H1 (cell line): ENCODE data around the gene ACACA. TPM values are rescaled to one million over a fixed set of nuclear protein-coding genes. Genes with fewer than 3 reads are reported as not detected.

ENCODE experiments used
- CTCF ChIA-PET: fragments of 300-600 bp; sonication (Branson Sonifier 250); formaldehyde crosslinking; loops from one replicate; lab custom pipeline; 2021; ENCODE audit not compliant: partially characterized antibody; lab: Charles Lee
- POLR2A ChIA-PET: fragments of 300-600 bp; sonication (Branson Sonifier 250); formaldehyde crosslinking; loops from one replicate; lab custom pipeline; 2021; ENCODE audit warnings: inconsistent platforms; ENCODE audit not compliant: partially characterized antibody; lab: Charles Lee
- DNase-seq, 2 experiments: peaks; one replicate each; pipeline versions ENCODE4 v3.0.0 to v3.0.0-alpha.2; 2010 to 2022; ENCODE audit warnings: low spot score in 2 of 2, low read depth in 1 of 2, mixed read lengths in 1 of 2
- FAIRE-seq: peaks from 2 replicates; lab custom pipeline; 2011; peaks lifted over from hg19 to GRCh38; lab: Jason Lieb, UNC
- H2AFZ ChIP-seq: 2 replicates; pipeline ENCODE4 v1.8.1; 2012; ENCODE audit warnings: low read length, inconsistent platforms
- H2AK5ac ChIP-seq: 2 replicates; pipeline ENCODE4 v1.6.1; 2013; ENCODE audit warnings: low read depth, low read length
- H2BK120ac ChIP-seq: replicated peaks from 2 replicates; pipeline ENCODE3; 2013; ENCODE audit warnings: low read depth, low read length, inconsistent platforms
- H2BK12ac ChIP-seq: 2 replicates; pipeline ENCODE4 v1.6.1; 2013; ENCODE audit warnings: low read depth, low read length
- H2BK15ac ChIP-seq: 2 replicates; pipeline ENCODE4 v1.6.1; 2013; ENCODE audit warnings: low read length
- H2BK20ac ChIP-seq: 2 replicates; pipeline ENCODE4 v1.6.1; 2013; ENCODE audit warnings: low read length
- H2BK5ac ChIP-seq: 2 replicates; pipeline ENCODE4 v1.6.1; 2013; ENCODE audit warnings: low read depth, low read length
- H3K14ac ChIP-seq: 2 replicates; pipeline ENCODE4 v1.6.1; 2013; ENCODE audit warnings: inconsistent platforms; ENCODE audit not compliant: insufficient read length
- H3K18ac ChIP-seq: 2 replicates; pipeline ENCODE4 v1.6.1; 2013; ENCODE audit warnings: low read length; ENCODE audit errors: extremely low read depth
- H3K23ac ChIP-seq: 2 replicates; pipeline ENCODE4 v1.6.1; 2013; ENCODE audit warnings: inconsistent platforms; ENCODE audit not compliant: insufficient read length
- H3K23me2 ChIP-seq: 2 replicates; pipeline ENCODE4 v1.6.1; 2013; ENCODE audit warnings: low read depth, low read length
- H3K27ac ChIP-seq: 2 replicates; pipeline ENCODE4 v1.6.1; 2011; ENCODE audit warnings: low read depth, low read length, inconsistent platforms
- H3K27me3 ChIP-seq, 4 experiments: replicated peaks in 1 of 4; 1 replicate in 1 of 4; 2 replicates in 3 of 4; pipeline versions ENCODE4 v1.6.1 to v1.8.1; 2011 to 2013; ENCODE audit warnings: low read length in 3 of 4, mild to moderate bottlenecking in 3 of 4, inconsistent platforms in 2 of 4, mixed read lengths in 2 of 4, moderate library complexity in 1 of 4; ENCODE audit not compliant: control insufficient read depth in 3 of 4, insufficient read depth in 3 of 4; ENCODE audit errors: extremely low read depth in 1 of 4
- H3K36me3 ChIP-seq, 4 experiments: 2 replicates each; pipeline versions ENCODE4 v1.6.1 to v1.8.1; 2011 to 2013; ENCODE audit warnings: mild to moderate bottlenecking in 4 of 4, low read length in 3 of 4, moderate library complexity in 2 of 4, control low read depth in 1 of 4, inconsistent platforms in 1 of 4; ENCODE audit not compliant: insufficient read depth in 4 of 4, control insufficient read depth in 2 of 4
- H3K4ac ChIP-seq: replicated peaks from 2 replicates; pipeline ENCODE3; 2013; ENCODE audit warnings: low read length, low read depth, mixed read lengths, inconsistent platforms; ENCODE audit not compliant: insufficient read length
- H3K4me1 ChIP-seq, 4 experiments: replicated peaks in 1 of 4; 1 replicate in 1 of 4; 2 replicates in 3 of 4; pipeline versions ENCODE4 v1.6.1 to v1.8.1; 2011 to 2013; ENCODE audit warnings: low read length in 3 of 4, inconsistent platforms in 2 of 4, mixed read lengths in 1 of 4; ENCODE audit not compliant: insufficient read depth in 4 of 4, control insufficient read depth in 3 of 4
- H3K4me2 ChIP-seq, 2 experiments: 2 replicates each; pipeline versions ENCODE4 v1.6.1 to v1.8.1; 2011 to 2013; ENCODE audit warnings: low read depth in 2 of 2, low read length in 2 of 2, control low read depth in 1 of 2, inconsistent platforms in 1 of 2, mild to moderate bottlenecking in 1 of 2; ENCODE audit not compliant: insufficient read depth in 1 of 2
- H3K4me3 ChIP-seq, 4 experiments: fragments of 200-600, 300-600 bp in 1 of 4; sonication (generic), shearing (Covaris generic), sonication (Bioruptor Twin) in 1 of 4; 2 replicates each; pipeline versions ENCODE4 v1.5.1 to v1.8.1; 2011 to 2016; ENCODE audit warnings: low read length in 4 of 4, low read depth in 3 of 4, control low read depth in 2 of 4, inconsistent platforms in 2 of 4, mild to moderate bottlenecking in 2 of 4, mixed read lengths in 1 of 4, moderate library complexity in 1 of 4; ENCODE audit not compliant: insufficient read depth in 2 of 4; ENCODE audit errors: extremely low read depth in 1 of 4
- H3K56ac ChIP-seq: replicated peaks from 2 replicates; pipeline ENCODE3; 2013; ENCODE audit warnings: low read depth, mild to moderate bottlenecking, mixed read lengths, low read length, inconsistent platforms; ENCODE audit not compliant: insufficient read length
- H3K79me1 ChIP-seq: 2 replicates; pipeline ENCODE4 v1.6.1; 2013; ENCODE audit warnings: low read depth, low read length, control low read depth
- H3K79me2 ChIP-seq, 2 experiments: 2 replicates each; pipeline versions ENCODE4 v1.6.1 to v1.8.1; 2012 to 2013; ENCODE audit warnings: low read length in 2 of 2, mild to moderate bottlenecking in 2 of 2, inconsistent platforms in 1 of 2; ENCODE audit not compliant: insufficient read depth in 2 of 2, control insufficient read depth in 1 of 2
- H3K9ac ChIP-seq, 4 experiments: replicated peaks in 1 of 4; 1 replicate in 1 of 4; 2 replicates in 3 of 4; pipeline versions ENCODE4 v1.6.1 to v1.8.1; 2011 to 2013; ENCODE audit warnings: low read depth in 3 of 4, low read length in 3 of 4, control low read depth in 2 of 4, mild to moderate bottlenecking in 2 of 4, moderate library complexity in 2 of 4, inconsistent platforms in 1 of 4; ENCODE audit errors: extremely low read depth in 1 of 4
- H3K9me3 ChIP-seq, 2 experiments: 2 replicates each; pipeline versions ENCODE4 v1.6.1 to v1.8.1; 2012 to 2013; ENCODE audit warnings: mild to moderate bottlenecking in 2 of 2, moderate library complexity in 2 of 2, control low read depth in 1 of 2, inconsistent platforms in 1 of 2, low read depth in 1 of 2, low read length in 1 of 2, mixed read lengths in 1 of 2; ENCODE audit not compliant: insufficient read depth in 2 of 2
- H4K20me1 ChIP-seq, 2 experiments: replicated peaks in 1 of 2; 2 replicates each; pipeline versions ENCODE3 to v1.8.1; 2011 to 2013; ENCODE audit warnings: inconsistent platforms in 2 of 2, low read length in 2 of 2, mild to moderate bottlenecking in 1 of 2; ENCODE audit not compliant: insufficient read depth in 2 of 2, control insufficient read depth in 1 of 2
- H4K5ac ChIP-seq: 2 replicates; pipeline ENCODE4 v1.6.1; 2013; ENCODE audit warnings: low read length, low read depth, mixed read lengths, inconsistent platforms; ENCODE audit not compliant: insufficient read length
- H4K8ac ChIP-seq: 2 replicates; pipeline ENCODE4 v1.8.0; 2013; ENCODE audit warnings: mild to moderate bottlenecking, moderate library complexity, low read length, inconsistent platforms; ENCODE audit not compliant: insufficient read depth; ENCODE audit errors: extremely low read depth
- H4K91ac ChIP-seq: replicated peaks from 2 replicates; pipeline ENCODE3; 2013; ENCODE audit warnings: low read length, mixed read lengths, inconsistent platforms; ENCODE audit not compliant: insufficient read length
- BACH1 ChIP-seq: IDR thresholded peaks from 2 replicates; pipeline ENCODE4 v1.6.1; 2012; ENCODE audit warnings: low read length, improper control_type of control experiment
- CBX5 ChIP-seq: fragments of 300-800, 300-1000 bp; sonication (generic); IDR thresholded peaks from 2 replicates; pipeline ENCODE4 v1.7.1; 2016; ENCODE audit warnings: antibody characterized with exemption, low read length, low read depth
- CTBP2 ChIP-seq: IDR thresholded peaks from 2 replicates; pipeline ENCODE4 v1.7.0; 2011; ENCODE audit warnings: borderline replicate concordance, mild to moderate bottlenecking, moderate library complexity, mixed read lengths, low read length; ENCODE audit not compliant: insufficient read depth, insufficient read length
- HDAC6 ChIP-seq: IDR thresholded peaks from one replicate; pipeline ENCODE4 v1.7.1; 2012; ENCODE audit warnings: low read depth, mild to moderate bottlenecking, inconsistent platforms, low read length, moderate library complexity
- NRF1 ChIP-seq: IDR thresholded peaks from 2 replicates; pipeline ENCODE4 v1.6.1; 2011; ENCODE audit warnings: mild to moderate bottlenecking, low read depth, low read length, improper control_type of control experiment
- POLR2AphosphoS5 ChIP-seq: IDR thresholded peaks from 2 replicates; pipeline ENCODE4 v1.6.1; 2011; ENCODE audit warnings: low read depth, low read length
- RAD21 ChIP-seq, 2 experiments: IDR thresholded peaks in 1 of 2; conservative IDR thresholded peaks in 1 of 2; 2 replicates each; pipeline ENCODE4 v1.6.1; 2011; ENCODE audit warnings: low read depth in 2 of 2, low read length in 2 of 2, improper control_type of control experiment in 1 of 2, inconsistent platforms in 1 of 2, mild to moderate bottlenecking in 1 of 2, moderate library complexity in 1 of 2
- SAP30 ChIP-seq: fragments of 300-600 bp; sonication (generic); IDR thresholded peaks from 2 replicates; pipeline ENCODE4 v1.7.1; 2012; ENCODE audit warnings: low read length, moderate library complexity, mild to moderate bottlenecking, inconsistent platforms; ENCODE audit not compliant: insufficient read depth, insufficient replicate concordance
- SP2 ChIP-seq: IDR thresholded peaks from 2 replicates; pipeline ENCODE4 v1.6.1; 2012; ENCODE audit warnings: mild to moderate bottlenecking, low read length, inconsistent platforms
- SRF ChIP-seq: IDR thresholded peaks from 2 replicates; pipeline ENCODE4 v1.6.1; 2011; ENCODE audit warnings: mild to moderate bottlenecking, low read depth, low read length, moderate library complexity
- YY1 ChIP-seq: IDR thresholded peaks from 2 replicates; pipeline ENCODE4 v1.6.1; 2011; ENCODE audit warnings: low read depth, mild to moderate bottlenecking, low read length
- WGBS, 2 experiments: shearing (Covaris generic) in 1 of 2; methylation state at CpG; one replicate each; pipeline versions ENCODE4 v1.1.6 to v1.1.7; 2013 to 2015; ENCODE audit warnings: low lambda C conversion rate in 2 of 2, mixed read lengths in 2 of 2, inconsistent platforms in 1 of 2, low coverage in 1 of 2, missing lambda C conversion rate in 1 of 2; ENCODE audit not compliant: insufficient replicate concordance in 2 of 2, insufficient coverage in 1 of 2, insufficient read length in 1 of 2; ENCODE audit errors: extremely low coverage in 1 of 2, missing lambda C conversion rate in 1 of 2; 5-methylcytosine and 5-hydroxymethylcytosine counted together
- polyA plus RNA-seq, 7 experiments: library from polyadenylated mRNA; depleted of rRNA in 3 of 7; stranded (reverse) in 5 of 7; unstranded in 2 of 7; fragments of >200 nt in 5 of 7; fragments of 200-250 nt in 2 of 7; gene quantifications; 1 replicate in 5 of 7; 2 replicates in 1 of 7; 4 replicates in 1 of 7; pipeline versions ENCODE4 v1.2.1 to v1.2.3, GENCODE V29; 2011 to 2013; ENCODE audit warnings: missing spikeins in 2 of 7, mixed read lengths in 2 of 7
- total RNA-seq: library from RNA; stranded (reverse); fragmentation: NEBNext Ultra II Directional; extraction: Animal tissue kit (Norgen Biotek cat#: 25700); gene quantifications from 2 replicates; pipeline ENCODE4 v1.2.1, GENCODE V29; 2021
- TF ChIP-seq, protein P1 (sequence below): IDR thresholded peaks from 2 replicates; pipeline ENCODE4 v1.6.1; 2011; ENCODE audit warnings: low read depth, mild to moderate bottlenecking, low read length; ENCODE audit not compliant: insufficient read depth
- TF ChIP-seq, protein P2 (sequence below): IDR thresholded peaks from 2 replicates; pipeline ENCODE4 v1.6.1; 2012; ENCODE audit warnings: inconsistent platforms

The ACACA gene
- total and polyA plus RNA-seq, 2 of the 8 experiments (the other 6 are each of a cell fraction or from before 2014, with no cell fraction given): 74.0 to 160 TPM

DNA sequence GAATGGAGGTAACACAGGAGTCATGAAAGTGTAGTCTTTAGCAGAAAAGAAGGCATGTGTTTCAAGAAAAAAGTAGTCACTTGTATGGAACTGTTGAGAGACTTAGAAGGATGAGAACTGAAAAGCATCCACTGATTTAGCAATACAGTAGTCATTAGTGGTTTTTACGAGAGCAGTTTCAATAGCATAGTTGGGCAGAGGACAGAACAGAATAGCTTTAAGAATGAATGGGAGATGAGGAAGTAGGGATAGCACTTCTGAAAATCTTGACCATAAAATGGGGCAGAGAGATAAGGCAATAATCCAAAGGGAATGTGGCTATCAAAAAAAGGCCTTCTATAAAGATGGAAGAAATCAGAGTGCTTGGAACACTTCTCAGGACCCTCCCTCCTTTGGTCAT, 95.7 kb downstream of the ACACA start:
- H3K23ac ChIP-seq: no peak overlapping the region
- no peaks in the 10 kb centered on the region for H3K23me2 ChIP-seq
- no peak overlapping the region for H3K9ac ChIP-seq
- DNase-seq (no peak), FAIRE-seq (no peak)
- WGBS, 2 experiments: 90% methylated on average over 1 of the region's 1 CpG; no CpG with 5 or more reads in 1 of the 2 experiments
- H4K91ac ChIP-seq: no peak overlapping the region
- H2BK15ac ChIP-seq: no peak overlapping the region
- no peak overlapping the region for H4K8ac ChIP-seq
- no peak overlapping the region for H3K4me2 ChIP-seq
- peaks cover 0 to 2% of the 10 kb centered on the region in 2 experiments for H4K20me1 ChIP-seq
- H2BK12ac ChIP-seq: no peak overlapping the region
- no peak overlapping the region for H2BK20ac ChIP-seq
- CTCF ChIA-PET: interaction anchor here (1.1 to 1.2 kb wide), 2 partner anchors 14 to 62 kb away, joined by 4 to 5 read pairs; no protein-coding TSS in a partner anchor
- no peak overlapping the region for H3K14ac ChIP-seq
- no peaks in the 10 kb centered on the region for H3K27me3 ChIP-seq
- H2AK5ac ChIP-seq: no peak overlapping the region
- no peaks in the 10 kb centered on the region; a peak in 3 of 8 replicates for H3K36me3 ChIP-seq
- H3K79me2 ChIP-seq: peaks cover 0 to 40% of the 10 kb centered on the region in 2 experiments; a peak in 2 of 4 replicates
- no peak overlapping the region for H3K4ac ChIP-seq
- H2AFZ ChIP-seq: no peak overlapping the region
- no peaks in the 10 kb centered on the region for H3K9me3 ChIP-seq
- no peak overlapping the region for H3K27ac ChIP-seq
- H3K79me1 ChIP-seq: peaks cover 4% of the 10 kb centered on the region; the same call in 1 of the 2 replicates
- no peak overlapping the region for H2BK120ac ChIP-seq
- no peak overlapping the region for H3K18ac ChIP-seq
- no peak overlapping the region for H3K56ac ChIP-seq
- no peaks in the 10 kb centered on the region for H3K4me1 ChIP-seq
- no peak overlapping the region for H4K5ac ChIP-seq
- no peak overlapping the region for H3K4me3 ChIP-seq
- no peak overlapping the region for H2BK5ac ChIP-seq
- POLR2A ChIA-PET: interaction anchor here (1.1 kb wide), 1 partner anchor 48 kb away, joined by 4 read pairs; no protein-coding TSS in a partner anchor
- TF ChIP-seq SAP30: no peak
- TF ChIP-seq SP2: no peak
- TF ChIP-seq CTBP2: no peak
- no peak for TF ChIP-seq BACH1
- TF ChIP-seq SRF: no peak
- TF ChIP-seq HDAC6: no peak
- TF ChIP-seq, protein P1, sequence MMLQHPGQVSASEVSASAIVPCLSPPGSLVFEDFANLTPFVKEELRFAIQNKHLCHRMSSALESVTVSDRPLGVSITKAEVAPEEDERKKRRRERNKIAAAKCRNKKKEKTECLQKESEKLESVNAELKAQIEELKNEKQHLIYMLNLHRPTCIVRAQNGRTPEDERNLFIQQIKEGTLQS: no peak
- no peak for TF ChIP-seq CBX5
- TF ChIP-seq RAD21 (IDR thresholded peaks at IDR 0.05 in 1 of 2, conservative IDR thresholded peaks at IDR 0.05 in 1 of 2; ENCODE audit: low read depth in 2 of 2, low read length in 2 of 2): no peak
- TF ChIP-seq, protein P2, sequence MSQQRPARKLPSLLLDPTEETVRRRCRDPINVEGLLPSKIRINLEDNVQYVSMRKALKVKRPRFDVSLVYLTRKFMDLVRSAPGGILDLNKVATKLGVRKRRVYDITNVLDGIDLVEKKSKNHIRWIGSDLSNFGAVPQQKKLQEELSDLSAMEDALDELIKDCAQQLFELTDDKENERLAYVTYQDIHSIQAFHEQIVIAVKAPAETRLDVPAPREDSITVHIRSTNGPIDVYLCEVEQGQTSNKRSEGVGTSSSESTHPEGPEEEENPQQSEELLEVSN: no peak
- TF ChIP-seq POLR2AphosphoS5: no peak
- TF ChIP-seq YY1: no peak
- TF ChIP-seq NRF1: no peak
